Panc1 (cell line): Measurements from ENCODE around the gene CYB5A.

Source experiments
- CTCF ChIP-seq: fragments of 450-650 bp; IDR thresholded peaks from 2 replicates; pipeline ENCODE4 v1.5.1; 2017; ENCODE audit warnings: mild to moderate bottlenecking
- POLR2AphosphoS5 ChIP-seq: IDR thresholded peaks from 2 replicates; pipeline ENCODE4 v1.6.1; 2012; ENCODE audit warnings: mild to moderate bottlenecking, low read depth, low read length, moderate library complexity
- REST ChIP-seq, 2 experiments: IDR thresholded peaks; 2 replicates each; pipeline ENCODE4 v1.6.1; 2011 to 2012; ENCODE audit warnings: low read depth in 2 of 2, control low read depth in 1 of 2, low read length in 1 of 2, mild to moderate bottlenecking in 1 of 2, moderate library complexity in 1 of 2; ENCODE audit not compliant: insufficient read depth in 1 of 2
- SIN3A ChIP-seq: IDR thresholded peaks from 2 replicates; pipeline ENCODE4 v1.6.1; 2012; ENCODE audit warnings: low read depth, mild to moderate bottlenecking, low read length, moderate library complexity, borderline replicate concordance; ENCODE audit not compliant: insufficient read depth
- TCF7L2 ChIP-seq: IDR thresholded peaks from 2 replicates; pipeline ENCODE4 v1.6.1; 2011; ENCODE audit warnings: mild to moderate bottlenecking, low read depth, low read length, inconsistent platforms

GRCh38 chr18:74281011-74281979 is 10.5 kb downstream of the CYB5A start:
- TF ChIP-seq CTCF = no peak
- TF ChIP-seq TCF7L2 = no peak
- TF ChIP-seq REST (IDR thresholded peaks at IDR 0.05; ENCODE audit: insufficient read depth in 1 of 2, low read depth in 2 of 2, low read length in 1 of 2) = no peak
- no peak for TF ChIP-seq POLR2AphosphoS5
- no peak for TF ChIP-seq SIN3A
